Calu3 (cell line): ENCODE data around the gene VWF. TPM values are rescaled to one million over a fixed set of nuclear protein-coding genes. Genes with fewer than 3 reads are reported as not detected.

Experiments used
- BruUV-seq: library from RNA; stranded (reverse); fragments of 400-500 nt; replicated peaks from 2 replicates; lab custom pipeline; 2021; lab: Mats Ljungman, UMichigan
- CTCF ChIA-PET: fragments of 300-600 bp; sonication (Branson Sonifier 250); formaldehyde crosslinking; loops from one replicate; lab custom pipeline; 2022; ENCODE audit warnings: antibody characterized with exemption; lab: Charles Lee
- DNase-seq: peaks from one replicate; pipeline ENCODE4 v3.0.0; 2022
- H3K27ac Mint-ChIP-seq: one replicate; pipeline ENCODE4 v1.8.0; 2022; ENCODE audit warnings: mixed read lengths; ENCODE audit not compliant: unreplicated experiment
- H3K27me3 Mint-ChIP-seq: one replicate; pipeline ENCODE4 v1.8.0; 2022; ENCODE audit warnings: mixed read lengths; ENCODE audit not compliant: unreplicated experiment
- H3K36me3 Mint-ChIP-seq: one replicate; pipeline ENCODE4 v1.8.0; 2022; ENCODE audit warnings: mild to moderate bottlenecking, moderate library complexity, mixed read lengths; ENCODE audit not compliant: insufficient read depth, unreplicated experiment
- H3K4me1 Mint-ChIP-seq: one replicate; pipeline ENCODE4 v1.8.0; 2022; ENCODE audit warnings: mild to moderate bottlenecking, low read depth, mixed read lengths; ENCODE audit not compliant: unreplicated experiment
- H3K4me3 Mint-ChIP-seq: one replicate; pipeline ENCODE4 v1.8.0; 2022; ENCODE audit warnings: mild to moderate bottlenecking, low read depth, moderate library complexity, mixed read lengths; ENCODE audit not compliant: unreplicated experiment
- H3K9me3 Mint-ChIP-seq: one replicate; pipeline ENCODE4 v1.8.0; 2022; ENCODE audit warnings: low read depth, mixed read lengths; ENCODE audit not compliant: unreplicated experiment
- CTCF ChIP-seq: fragments of 200-600 bp; IDR thresholded peaks from one replicate; pipeline ENCODE4 v1.8.0; 2022; ENCODE audit warnings: antibody characterized with exemption; ENCODE audit not compliant: unreplicated experiment
- intact Hi-C: fragments of 100-400 bp; cut with micrococcal nuclease; formaldehyde crosslinking; loops from one replicate; pipeline ENCODE4 v1.10.0; 2022; ENCODE audit not compliant: unreplicated experiment
- total RNA-seq: library from RNA; stranded (reverse); gene quantifications from 2 replicates; pipeline ENCODE4 v1.2.3, GENCODE V29; 2022

The VWF gene
- total RNA-seq, 1 experiment from 2014 or later = not detected

- no TSS peak for BruUV-seq
- peak overlapping the region; percentile 84 for H3K27ac Mint-ChIP-seq
- peaks cover 20% of the 10 kb centered on the region for H3K4me1 Mint-ChIP-seq
- peak overlapping the region; percentile 36 for H3K4me3 Mint-ChIP-seq
- CTCF ChIA-PET = interaction anchor here (0.6 to 1.7 kb wide), 3 partner anchors 28 to 75 kb away, joined by 4 to 8 read pairs (median 5); no protein-coding TSS in a partner anchor
- no peaks in the 10 kb centered on the region for H3K27me3 Mint-ChIP-seq
- intact Hi-C loops = no loop called here
- peaks cover 10% of the 10 kb centered on the region for H3K36me3 Mint-ChIP-seq
- peak; percentile 66 for DNase-seq
- no peak for TF ChIP-seq CTCF
- no peaks in the 10 kb centered on the region for H3K9me3 Mint-ChIP-seq
Measured at GRCh38 chr12:6167327-6168280, 43.1 kb upstream of the VWF start.

GRCh38 chr12:6166808-6167207 lies 42.3 kb upstream of the VWF start:
- DNase-seq = no peak
- BruUV-seq = no TSS peak
- Mint-ChIP-seq H3K9me3 (no peaks in the 10 kb centered on the region), H3K27me3 (no peaks in the 10 kb centered on the region), H3K4me3 (peak overlapping the region; percentile 36), H3K36me3 (peaks cover 10% of the 10 kb centered on the region), H3K27ac (peak overlapping the region; percentile 84), H3K4me1 (peaks cover 20% of the 10 kb centered on the region)
- intact Hi-C loops = no loop called here
- TF ChIP-seq CTCF = no peak
- CTCF ChIA-PET = interaction anchor here (1.7 kb wide), 1 partner anchor 29 kb away, joined by 8 read pairs; no protein-coding TSS in a partner anchor

- no peak for DNase-seq
- no peaks in the 10 kb centered on the region for H3K27me3 Mint-ChIP-seq
- CTCF ChIA-PET = no interaction called here
- H3K4me1 Mint-ChIP-seq = peaks cover 20% of the 10 kb centered on the region
- TF ChIP-seq CTCF = no peak
- no peaks in the 10 kb centered on the region for H3K9me3 Mint-ChIP-seq
- intact Hi-C loops = no loop called here
- H3K4me3 Mint-ChIP-seq = no peak overlapping the region
- peaks cover 10% of the 10 kb centered on the region for H3K36me3 Mint-ChIP-seq
- no peak overlapping the region for H3K27ac Mint-ChIP-seq
- no TSS peak for BruUV-seq
Measured at GRCh38 chr12:6165395-6165794, 40.9 kb upstream of the VWF start.

- no peaks in the 10 kb centered on the region for H3K9me3 Mint-ChIP-seq
- CTCF ChIA-PET = interaction anchor here (0.7 kb wide), 2 partner anchors 10 to 112 kb away, joined by 4 to 6 read pairs; no protein-coding TSS in a partner anchor
- TF ChIP-seq CTCF = no peak
- H3K4me3 Mint-ChIP-seq = no peak overlapping the region
- peaks cover 17% of the 10 kb centered on the region for H3K4me1 Mint-ChIP-seq
- H3K36me3 Mint-ChIP-seq = peaks cover 10% of the 10 kb centered on the region
- no peaks in the 10 kb centered on the region for H3K27me3 Mint-ChIP-seq
- intact Hi-C loops = no loop called here
- no TSS peak for BruUV-seq
- DNase-seq = no peak
- no peak overlapping the region for H3K27ac Mint-ChIP-seq
Measured at GRCh38 chr12:6163416-6164060, 39.1 kb upstream of the VWF start.
